Kidney (tissue), 14 donors: ENCODE data around the gene SEMA5A. TPM values are rescaled to one million over a fixed set of nuclear protein-coding genes. Genes with fewer than 3 reads are reported as not detected.
A peak's percentile ranks its signal among the peaks of the same experiment; 100 is the strongest.

ENCODE experiments used
- DNase-seq, 5 donors: peaks; one replicate each; pipeline ENCODE4 v3.0.0-alpha.2; 2013 to 2020
- FAIRE-seq: peaks from 2 replicates; lab custom pipeline; 2012; peaks lifted over from hg19 to GRCh38; lab: Jason Lieb, UNC
- H3K27ac ChIP-seq, 2 donors: one replicate each; pipeline ENCODE4 v1.7.0; 2013; ENCODE audit warnings: low read depth in 2 of 2, low read length in 2 of 2, inconsistent platforms in 1 of 2
- H3K27me3 ChIP-seq: one replicate; pipeline ENCODE4 v1.7.1; 2013; ENCODE audit warnings: low read length, inconsistent platforms; ENCODE audit not compliant: control insufficient read depth, insufficient read depth
- H3K36me3 ChIP-seq, 3 donors: one replicate each; pipeline versions ENCODE4 v1.7.0 to v1.7.1; 2013; ENCODE audit warnings: low read length in 3 of 3, control low read depth in 1 of 3, inconsistent platforms in 1 of 3; ENCODE audit not compliant: insufficient read depth in 3 of 3, control insufficient read depth in 2 of 3
- H3K4me1 ChIP-seq, 3 donors: one replicate each; pipeline versions ENCODE4 v1.7.0 to v1.7.1; 2013; ENCODE audit warnings: low read length in 3 of 3, inconsistent platforms in 1 of 3, low read depth in 1 of 3; ENCODE audit not compliant: control insufficient read depth in 2 of 3, insufficient read depth in 2 of 3
- H3K4me3 ChIP-seq, 3 donors: one replicate each; pipeline versions ENCODE4 v1.7.0 to v1.8.1; 2013; ENCODE audit warnings: low read length in 3 of 3, control low read depth in 1 of 3, inconsistent platforms in 1 of 3
- H3K9ac ChIP-seq, 3 donors: one replicate each; pipeline versions ENCODE4 v1.7.0 to v1.7.1; 2013; ENCODE audit warnings: low read length in 3 of 3, control low read depth in 1 of 3, inconsistent platforms in 1 of 3
- H3K9me3 ChIP-seq, 3 donors: one replicate each; pipeline versions ENCODE4 v1.7.0 to v1.7.1; 2013; ENCODE audit warnings: low read length in 3 of 3, control low read depth in 1 of 3, inconsistent platforms in 1 of 3; ENCODE audit not compliant: control insufficient read depth in 2 of 3, insufficient read depth in 1 of 3
- intact Hi-C: fragments of 100-400 bp; cut with DNase I; formaldehyde crosslinking; loops from one replicate; pipeline ENCODE4 v1.11.1; 2022
- polyA plus RNA-seq: library from polyadenylated mRNA; stranded (reverse); fragments of 350-450 nt; fragmentation: Illumina TruSeq; extraction: RNeasy Lipid Tissue Mini Kit (QIAGEN cat#74804); gene quantifications from one replicate; pipeline ENCODE4 v1.2.3, GENCODE V29; 2014; ENCODE audit warnings: low read depth, low replicate concordance; ENCODE audit not compliant: insufficient read depth
- total RNA-seq: library from RNA; stranded (reverse); fragmentation: NEBNext Ultra II Directional; extraction: Animal tissue kit (Norgen Biotek cat#: 25700); gene quantifications from one replicate; pipeline ENCODE4 v1.2.1, GENCODE V29; 2021
- TF ChIP-seq, protein P1 (sequence below): IDR thresholded peaks from 3 replicates; pipeline ENCODE4 v1.5.1; 2012; ENCODE audit warnings: mild to moderate bottlenecking, moderate library complexity, borderline replicate concordance; ENCODE audit not compliant: insufficient read depth; ENCODE audit errors: extremely low read depth
- donor health status: control.
- donor health status: control.
- donor health status: control.
- donor health status: control.
- donor health status: control.
- donor health status: DM: yes; HTN: yes; CAD: no.
- donor health status: Normal renal cell carcinoma (clear cell type).

SEMA5A gene
- total and polyA plus RNA-seq, 2 donors from 2014 or later, result 7.9 to 23.3 TPM

DNA sequence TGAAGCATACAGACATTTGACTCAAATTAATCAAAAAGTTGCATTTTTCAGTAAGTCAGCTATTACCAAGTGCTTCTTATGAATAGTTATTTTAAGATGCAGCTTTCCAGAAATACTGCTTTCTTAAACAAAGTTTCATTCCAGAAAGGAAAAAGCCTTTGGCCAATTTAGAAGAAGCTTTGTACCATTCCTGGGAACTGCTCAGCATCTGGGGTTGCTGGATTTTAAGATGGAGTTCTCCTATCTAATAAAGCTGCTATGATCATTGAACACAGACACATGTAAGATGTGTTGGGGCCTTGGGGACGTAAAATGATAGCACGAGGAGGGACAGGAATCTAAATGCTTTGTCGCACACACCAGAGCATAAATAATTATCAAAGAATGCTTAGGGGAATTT, 130.8 kb downstream of the SEMA5A start:
- no peaks in the 10 kb centered on the region for H3K36me3 ChIP-seq
- no peaks in the 10 kb centered on the region for H3K4me1 ChIP-seq
- DNase-seq (no peak), FAIRE-seq (no peak)
- no peaks in the 10 kb centered on the region for H3K27me3 ChIP-seq
- no peak overlapping the region for H3K4me3 ChIP-seq
- no peak overlapping the region for H3K9ac ChIP-seq
- H3K9me3 ChIP-seq, result no peaks in the 10 kb centered on the region
- TF ChIP-seq, protein P1, sequence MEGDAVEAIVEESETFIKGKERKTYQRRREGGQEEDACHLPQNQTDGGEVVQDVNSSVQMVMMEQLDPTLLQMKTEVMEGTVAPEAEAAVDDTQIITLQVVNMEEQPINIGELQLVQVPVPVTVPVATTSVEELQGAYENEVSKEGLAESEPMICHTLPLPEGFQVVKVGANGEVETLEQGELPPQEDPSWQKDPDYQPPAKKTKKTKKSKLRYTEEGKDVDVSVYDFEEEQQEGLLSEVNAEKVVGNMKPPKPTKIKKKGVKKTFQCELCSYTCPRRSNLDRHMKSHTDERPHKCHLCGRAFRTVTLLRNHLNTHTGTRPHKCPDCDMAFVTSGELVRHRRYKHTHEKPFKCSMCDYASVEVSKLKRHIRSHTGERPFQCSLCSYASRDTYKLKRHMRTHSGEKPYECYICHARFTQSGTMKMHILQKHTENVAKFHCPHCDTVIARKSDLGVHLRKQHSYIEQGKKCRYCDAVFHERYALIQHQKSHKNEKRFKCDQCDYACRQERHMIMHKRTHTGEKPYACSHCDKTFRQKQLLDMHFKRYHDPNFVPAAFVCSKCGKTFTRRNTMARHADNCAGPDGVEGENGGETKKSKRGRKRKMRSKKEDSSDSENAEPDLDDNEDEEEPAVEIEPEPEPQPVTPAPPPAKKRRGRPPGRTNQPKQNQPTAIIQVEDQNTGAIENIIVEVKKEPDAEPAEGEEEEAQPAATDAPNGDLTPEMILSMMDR, result no peak
- intact Hi-C loops, result no loop called here
- no peak overlapping the region for H3K27ac ChIP-seq

DNA sequence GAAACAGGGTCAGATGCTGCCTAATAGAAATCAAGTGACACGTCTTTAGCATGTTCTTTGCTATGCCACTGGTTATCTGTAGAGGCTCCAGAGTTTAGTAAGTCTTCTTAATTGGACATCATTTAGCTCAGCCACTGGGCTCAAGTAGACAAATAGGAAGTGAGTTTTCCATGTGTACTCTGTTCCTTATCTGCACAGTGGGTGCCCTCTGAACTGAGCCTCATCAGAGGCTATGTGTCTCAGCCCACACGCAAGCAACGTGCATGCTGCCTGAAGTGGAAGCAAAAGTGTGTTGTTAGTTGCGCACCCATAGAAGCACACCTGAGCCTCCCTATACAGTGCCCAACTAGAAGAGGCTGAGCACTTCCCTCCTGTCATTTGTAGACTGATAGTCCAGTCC, 134.7 kb downstream of the SEMA5A start:
- H3K36me3 ChIP-seq, result no peaks in the 10 kb centered on the region
- no peak overlapping the region for H3K4me3 ChIP-seq
- peaks cover 0 to 4% (median 0%) of the 10 kb centered on the region in 3 donors for H3K4me1 ChIP-seq
- H3K27ac ChIP-seq, result no peak overlapping the region
- intact Hi-C loops, result no loop called here
- H3K9ac ChIP-seq, result no peak overlapping the region
- FAIRE-seq (no peak), DNase-seq (peak in 1 of 5 donors; percentile 16)
- TF ChIP-seq, protein P1, result no peak
- no peaks in the 10 kb centered on the region for H3K27me3 ChIP-seq
- H3K9me3 ChIP-seq, result no peaks in the 10 kb centered on the region

DNA sequence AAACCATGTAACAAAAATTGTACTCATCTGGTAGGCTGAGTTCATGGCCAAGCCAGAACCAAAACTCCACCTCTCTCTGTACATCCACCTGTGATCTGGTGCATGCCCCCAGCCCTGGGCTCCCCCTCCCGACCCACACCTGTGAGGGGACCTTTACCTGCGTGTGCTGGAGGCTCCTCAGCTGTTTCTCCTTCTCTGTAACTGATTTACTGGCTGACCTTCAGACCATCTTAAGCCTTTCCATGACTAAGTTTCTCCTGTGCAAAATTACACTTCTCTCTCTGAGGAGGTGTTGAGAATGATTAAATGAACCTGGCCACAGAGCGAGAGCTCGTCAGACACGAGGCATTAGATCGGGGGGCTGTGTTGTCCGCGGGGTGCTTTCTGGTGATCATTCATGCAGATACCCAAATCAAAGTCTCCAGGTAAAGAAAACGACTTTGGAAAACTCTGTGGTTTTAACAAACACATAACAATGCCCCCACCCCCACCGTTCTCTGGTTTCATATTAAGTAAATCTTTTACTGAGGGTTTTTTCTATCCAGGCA, 136.4 kb downstream of the SEMA5A start:
- no peak for FAIRE-seq
- peaks cover 0 to 6% (median 4%) of the 10 kb centered on the region in 3 donors for H3K4me1 ChIP-seq
- H3K27ac ChIP-seq, result peak overlapping the region; percentile 89 to 92
- TF ChIP-seq, protein P1, result no peak
- H3K9ac ChIP-seq, result peak overlapping the region in 1 of 3 donors; percentile 49
- no peaks in the 10 kb centered on the region for H3K27me3 ChIP-seq
- DNase-seq, result peak; percentile 48 to 79 (median 68)
- intact Hi-C loops, result no loop called here
- peak overlapping the region; percentile 14 to 48 (median 43) for H3K4me3 ChIP-seq
- H3K9me3 ChIP-seq, result no peaks in the 10 kb centered on the region
- no peaks in the 10 kb centered on the region for H3K36me3 ChIP-seq
